A673 (cell line): ENCODE results near the gene SCYGR3.

Source experiments
- CTCF ChIP-seq: fragments of 300-800, 200-600 bp; sonication (generic); conservative IDR thresholded peaks from 2 replicates; pipeline ENCODE4 v1.5.1; 2017; ENCODE audit warnings: low read depth, mild to moderate bottlenecking, antibody characterized with exemption, low read length, moderate library complexity, mixed read lengths
- EZH2 ChIP-seq: fragments of 200-600 bp; sonication (generic); IDR thresholded peaks from 2 replicates; pipeline ENCODE4 v1.6.1; 2017; ENCODE audit warnings: borderline replicate concordance, low read depth, mild to moderate bottlenecking, mixed read lengths, antibody characterized with exemption, low read length; ENCODE audit not compliant: poor library complexity, severe bottlenecking

- TF ChIP-seq CTCF (no peak), EZH2 (no peak)
Observed at GRCh38 chr2:227612546-227613271, 1.9 kb downstream of the SCYGR3 start.
